ENCODE results near the gene SLC15A1.
A peak's percentile ranks its signal among the peaks of the same experiment; 100 is the strongest.

SLC15A1 gene

DNA sequence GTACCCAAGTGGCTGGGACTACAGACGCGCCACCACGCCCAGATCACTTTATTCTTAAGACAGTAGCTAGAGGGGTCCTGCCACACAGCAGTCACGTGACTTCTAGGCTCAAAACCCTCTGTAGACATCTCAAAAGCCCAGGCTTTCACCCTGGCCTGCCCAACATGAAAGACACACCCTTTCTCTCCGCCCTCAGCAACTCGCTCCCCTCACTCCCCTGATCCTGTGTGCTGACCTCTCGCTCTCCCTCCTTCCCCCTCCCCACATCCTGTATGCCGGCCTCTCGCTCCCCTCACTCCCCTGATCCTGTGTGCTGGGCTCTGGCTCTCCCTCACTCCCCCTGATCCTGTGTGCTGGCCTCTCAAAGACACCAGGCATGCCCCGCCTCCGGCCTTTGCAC lies 77.4 kb downstream of the SLC15A1 start:
- no peaks in the 10 kb centered on the region for H3K27me3 ChIP-seq
- TF ChIP-seq, protein P1, sequence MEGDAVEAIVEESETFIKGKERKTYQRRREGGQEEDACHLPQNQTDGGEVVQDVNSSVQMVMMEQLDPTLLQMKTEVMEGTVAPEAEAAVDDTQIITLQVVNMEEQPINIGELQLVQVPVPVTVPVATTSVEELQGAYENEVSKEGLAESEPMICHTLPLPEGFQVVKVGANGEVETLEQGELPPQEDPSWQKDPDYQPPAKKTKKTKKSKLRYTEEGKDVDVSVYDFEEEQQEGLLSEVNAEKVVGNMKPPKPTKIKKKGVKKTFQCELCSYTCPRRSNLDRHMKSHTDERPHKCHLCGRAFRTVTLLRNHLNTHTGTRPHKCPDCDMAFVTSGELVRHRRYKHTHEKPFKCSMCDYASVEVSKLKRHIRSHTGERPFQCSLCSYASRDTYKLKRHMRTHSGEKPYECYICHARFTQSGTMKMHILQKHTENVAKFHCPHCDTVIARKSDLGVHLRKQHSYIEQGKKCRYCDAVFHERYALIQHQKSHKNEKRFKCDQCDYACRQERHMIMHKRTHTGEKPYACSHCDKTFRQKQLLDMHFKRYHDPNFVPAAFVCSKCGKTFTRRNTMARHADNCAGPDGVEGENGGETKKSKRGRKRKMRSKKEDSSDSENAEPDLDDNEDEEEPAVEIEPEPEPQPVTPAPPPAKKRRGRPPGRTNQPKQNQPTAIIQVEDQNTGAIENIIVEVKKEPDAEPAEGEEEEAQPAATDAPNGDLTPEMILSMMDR (IDR thresholded peaks at IDR 0.05) = no peak
- no peak overlapping the region for H3K27ac ChIP-seq
- no peaks in the 10 kb centered on the region for H3K9me3 ChIP-seq
- H3K4me3 ChIP-seq (ENCODE audit: low read depth in 1 of 2, low read length in 1 of 2) = no peak overlapping the region
- peaks cover 12 to 16% of the 10 kb centered on the region in 2 experiments for H3K4me1 ChIP-seq (ENCODE audit: control insufficient read depth in 1 of 2, insufficient read depth in 1 of 2, low read depth in 1 of 2, low read length in 1 of 2)
- no peaks in the 10 kb centered on the region for H3K36me3 ChIP-seq

DNA sequence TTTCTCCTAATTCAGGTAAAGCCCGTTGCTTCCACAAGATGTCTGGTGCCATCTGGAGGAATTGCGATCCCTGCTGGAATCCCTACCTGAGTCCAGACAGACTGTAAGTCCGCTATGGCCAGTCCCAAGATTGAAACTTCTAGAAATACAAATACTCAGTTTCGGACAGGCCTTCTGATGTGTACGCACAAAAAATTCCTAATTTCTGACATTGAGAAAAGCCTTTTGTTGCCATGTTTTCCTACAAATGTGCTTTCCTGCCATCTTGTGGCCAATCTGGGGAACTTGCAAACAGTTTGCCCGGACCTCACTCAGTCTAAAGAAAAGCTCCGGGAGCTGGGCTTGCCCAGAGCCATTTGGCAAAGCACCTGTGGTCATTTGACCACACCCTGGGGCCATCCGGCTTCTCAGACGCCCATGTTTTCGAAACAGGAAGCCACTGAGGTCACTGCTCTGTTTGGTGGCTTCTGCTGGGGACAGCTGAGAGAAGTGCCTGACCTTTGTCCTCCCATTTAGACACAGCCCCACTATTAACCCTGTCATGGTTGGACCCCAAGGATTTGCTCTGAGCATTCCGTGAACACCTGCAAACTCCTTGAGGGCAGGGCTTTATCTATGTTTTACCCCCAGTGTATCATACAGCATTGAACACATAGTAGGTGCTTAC lies 79.4 kb downstream of the SLC15A1 start:
- Histone ChIP-seq H3K27ac (no peak overlapping the region), H3K9me3 (no peaks in the 10 kb centered on the region), H3K36me3 (no peaks in the 10 kb centered on the region), H3K27me3 (peaks cover 9% of the 10 kb centered on the region), H3K4me3 (ENCODE audit: low read depth in 1 of 2, low read length in 1 of 2) (no peak overlapping the region), H3K4me1 (ENCODE audit: control insufficient read depth in 1 of 2, insufficient read depth in 1 of 2, low read depth in 1 of 2, low read length in 1 of 2) (peaks cover 12 to 16% of the 10 kb centered on the region in 2 experiments)
- TF ChIP-seq, protein P1 (IDR thresholded peaks at IDR 0.05) = peak; percentile 64

DNA sequence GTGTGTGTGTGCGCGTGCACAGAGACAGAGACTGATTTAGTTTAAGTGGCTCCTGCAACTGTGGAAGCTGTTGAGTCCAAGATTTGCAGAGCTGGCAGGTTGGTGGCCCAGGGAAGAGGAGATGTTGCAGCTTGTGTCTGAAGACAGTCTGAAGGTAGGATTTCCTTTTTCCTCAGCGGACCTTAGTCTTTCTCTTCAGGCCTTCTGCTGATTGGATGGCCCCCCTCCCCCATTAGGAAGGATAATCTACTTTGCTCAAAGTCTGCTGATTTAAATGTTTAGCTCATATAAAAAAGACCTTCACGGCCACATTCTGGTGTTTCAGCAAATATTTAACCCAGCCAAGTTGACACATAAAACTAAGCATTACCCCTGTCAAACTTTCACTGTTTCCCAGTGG lies 84.3 kb downstream of the SLC15A1 start:
- TF ChIP-seq, protein P1 (IDR thresholded peaks at IDR 0.05) = no peak
- no peak overlapping the region for H3K27ac ChIP-seq
- no peaks in the 10 kb centered on the region for H3K9me3 ChIP-seq
- no peak overlapping the region for H3K4me3 ChIP-seq (ENCODE audit: low read depth in 1 of 2, low read length in 1 of 2)
- no peaks in the 10 kb centered on the region for H3K36me3 ChIP-seq
- H3K4me1 ChIP-seq (ENCODE audit: control insufficient read depth in 1 of 2, insufficient read depth in 1 of 2, low read depth in 1 of 2, low read length in 1 of 2) = peaks cover 6% of the 10 kb centered on the region in 2 experiments
- peaks cover 46% of the 10 kb centered on the region for H3K27me3 ChIP-seq

DNA sequence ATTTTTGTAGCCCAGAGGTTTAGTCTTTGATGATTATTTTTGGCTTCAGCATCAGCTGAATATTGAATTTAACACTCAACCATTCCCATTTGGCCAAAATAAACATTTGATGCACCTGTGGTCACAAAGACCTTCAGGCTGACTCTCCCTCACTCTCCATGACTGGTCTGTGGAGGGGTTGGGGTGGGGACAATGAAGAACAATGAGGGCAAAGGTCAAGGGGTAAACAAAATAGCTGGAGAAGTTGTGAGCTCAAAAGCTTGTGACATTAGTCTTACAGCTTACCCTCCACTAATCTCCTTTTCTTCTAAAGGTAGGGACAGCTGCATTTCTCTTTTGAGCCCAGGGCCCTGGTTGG lies 86.9 kb downstream of the SLC15A1 start:
- no peaks in the 10 kb centered on the region for H3K4me1 ChIP-seq (ENCODE audit: control insufficient read depth in 1 of 2, insufficient read depth in 1 of 2, low read depth in 1 of 2, low read length in 1 of 2)
- peaks cover 46% of the 10 kb centered on the region for H3K27me3 ChIP-seq
- TF ChIP-seq, protein P1 (IDR thresholded peaks at IDR 0.05) = no peak
- H3K36me3 ChIP-seq = no peaks in the 10 kb centered on the region
- no peak overlapping the region for H3K27ac ChIP-seq
- no peak overlapping the region for H3K4me3 ChIP-seq (ENCODE audit: low read depth in 1 of 2, low read length in 1 of 2)
- no peaks in the 10 kb centered on the region for H3K9me3 ChIP-seq

DNA sequence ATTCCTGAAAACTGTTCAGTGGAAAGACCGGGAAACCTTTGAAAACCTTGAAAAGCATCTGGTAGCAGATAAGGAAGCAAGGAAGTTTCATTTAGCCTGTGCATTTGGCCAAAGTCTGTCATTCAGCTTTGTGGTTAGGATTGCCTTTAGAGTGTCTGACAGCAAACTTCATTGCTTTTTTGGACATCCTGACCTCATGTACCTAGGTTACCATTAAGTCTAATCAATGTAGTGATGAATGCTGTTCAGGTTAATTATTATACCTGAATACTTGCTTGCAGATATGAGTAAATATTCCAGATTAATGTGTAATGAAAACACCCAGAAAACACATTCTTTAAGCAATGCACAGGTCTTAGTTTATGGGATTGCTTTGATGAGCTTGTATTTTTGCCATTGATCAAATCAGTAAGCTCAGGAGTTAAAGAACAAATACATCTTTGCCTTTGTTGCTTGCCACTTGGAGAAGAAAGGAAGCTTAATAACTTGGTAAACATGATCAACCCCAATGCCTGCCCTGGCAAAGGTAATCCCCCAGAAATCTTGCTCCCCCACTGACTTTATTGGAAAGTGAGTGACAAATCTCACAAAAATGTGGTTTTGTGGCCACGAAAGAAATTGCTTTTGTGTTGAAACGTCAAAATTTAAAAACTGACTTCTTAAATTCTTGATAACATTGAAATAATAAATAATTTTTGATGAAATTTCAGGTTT lies 87.4 kb downstream of the SLC15A1 start:
- Histone ChIP-seq H3K9me3 (no peaks in the 10 kb centered on the region), H3K4me3 (ENCODE audit: low read depth in 1 of 2, low read length in 1 of 2) (no peak overlapping the region), H3K27ac (no peak overlapping the region), H3K4me1 (ENCODE audit: control insufficient read depth in 1 of 2, insufficient read depth in 1 of 2, low read depth in 1 of 2, low read length in 1 of 2) (no peaks in the 10 kb centered on the region), H3K27me3 (peaks cover 46% of the 10 kb centered on the region), H3K36me3 (no peaks in the 10 kb centered on the region)
- TF ChIP-seq, protein P1 (IDR thresholded peaks at IDR 0.05) = no peak

Measured in neutrophil (primary cell).